ENCODE measurements around the gene VWA1.
"Not testable (repeated sequence)": the region's sequence is repeated elsewhere in the genome, so short reads cannot be mapped to it uniquely, and the experiment has no call there.

VWA1 gene

GRCh38 chr1:1415751-1416150 lies 19.7 kb upstream of the VWA1 start:
- TF ChIP-seq CTCF (IDR thresholded peaks at IDR 0.05; ENCODE audit: low read depth, low read length, missing control alignments), result no peak
- DNase-seq (ENCODE audit: extremely low read depth, low read depth), result no peak
- no peak overlapping the region for H3K4me3 ChIP-seq (replicated peaks; ENCODE audit: low read depth, low read length)

GRCh38 chr1:1417396-1417795 lies 18.1 kb upstream of the VWA1 start:
- DNase-seq (ENCODE audit: extremely low read depth, low read depth); H3K4me3 ChIP-seq (replicated peaks; ENCODE audit: low read depth, low read length): not testable (repeated sequence)

GRCh38 chr1:1417825-1418463 lies 17.5 kb upstream of the VWA1 start:
- not testable (repeated sequence) for H3K4me3 ChIP-seq (replicated peaks; ENCODE audit: low read depth, low read length); DNase-seq (ENCODE audit: extremely low read depth, low read depth)

GRCh38 chr1:1418464-1419362 lies 16.8 kb upstream of the VWA1 start:
- no peak overlapping the region for H3K4me3 ChIP-seq (replicated peaks; ENCODE audit: low read depth, low read length)
- no peak for TF ChIP-seq CTCF (IDR thresholded peaks at IDR 0.05; ENCODE audit: low read depth, low read length, missing control alignments)
- no peak for DNase-seq (ENCODE audit: extremely low read depth, low read depth)

GRCh38 chr1:1419363-1419812 lies 16.1 kb upstream of the VWA1 start:
- no peak for DNase-seq (ENCODE audit: extremely low read depth, low read depth)
- no peak for TF ChIP-seq CTCF (IDR thresholded peaks at IDR 0.05; ENCODE audit: low read depth, low read length, missing control alignments)
- H3K4me3 ChIP-seq (replicated peaks; ENCODE audit: low read depth, low read length), result no peak overlapping the region

GRCh38 chr1:1419813-1420653 lies 15.5 kb upstream of the VWA1 start:
- H3K4me3 ChIP-seq (replicated peaks; ENCODE audit: low read depth, low read length), result no peak overlapping the region
- TF ChIP-seq CTCF (IDR thresholded peaks at IDR 0.05; ENCODE audit: low read depth, low read length, missing control alignments), result no peak
- DNase-seq (ENCODE audit: extremely low read depth, low read depth), result no peak

GRCh38 chr1:1420654-1421141 lies 14.8 kb upstream of the VWA1 start:
- H3K4me3 ChIP-seq (replicated peaks; ENCODE audit: low read depth, low read length), result no peak overlapping the region
- no peak for TF ChIP-seq CTCF (IDR thresholded peaks at IDR 0.05; ENCODE audit: low read depth, low read length, missing control alignments)
- no peak for DNase-seq (ENCODE audit: extremely low read depth, low read depth)
